H1 (cell line): ENCODE data around the gene MPRIP. TPM values are rescaled to one million over a fixed set of nuclear protein-coding genes. Genes with fewer than 3 reads are reported as not detected.

Experiments used
- BRCA1 ChIP-seq: IDR thresholded peaks from 2 replicates; pipeline ENCODE4 v1.6.1; 2012; ENCODE audit warnings: low read depth, low read length, improper control_type of control experiment
- GTF2F1 ChIP-seq: IDR thresholded peaks from 2 replicates; pipeline ENCODE4 v1.6.1; 2012; ENCODE audit warnings: low read depth, low read length, improper control_type of control experiment, borderline replicate concordance
- POU5F1 ChIP-seq: IDR thresholded peaks from 2 replicates; pipeline ENCODE4 v1.6.1; 2011; ENCODE audit warnings: low read depth, mild to moderate bottlenecking, low read length, moderate library complexity
- TAF7 ChIP-seq: optimal IDR thresholded peaks from 2 replicates; pipeline ENCODE3; 2011; ENCODE audit warnings: low read depth, mild to moderate bottlenecking, inconsistent platforms, low read length, moderate library complexity, borderline replicate concordance
- polyA plus RNA-seq, 7 experiments: library from polyadenylated mRNA; depleted of rRNA in 3 of 7; stranded (reverse) in 5 of 7; unstranded in 2 of 7; fragments of >200 nt in 5 of 7; fragments of 200-250 nt in 2 of 7; gene quantifications; 1 replicate in 5 of 7; 2 replicates in 1 of 7; 4 replicates in 1 of 7; pipeline versions ENCODE4 v1.2.1 to v1.2.3, GENCODE V29; 2011 to 2013; ENCODE audit warnings: missing spikeins in 2 of 7, mixed read lengths in 2 of 7
- total RNA-seq: library from RNA; stranded (reverse); fragmentation: NEBNext Ultra II Directional; extraction: Animal tissue kit (Norgen Biotek cat#: 25700); gene quantifications from 2 replicates; pipeline ENCODE4 v1.2.1, GENCODE V29; 2021
- TF ChIP-seq, protein P1 (sequence below): IDR thresholded peaks from 2 replicates; pipeline ENCODE4 v1.6.1; 2011; ENCODE audit warnings: low read depth, mild to moderate bottlenecking, low read length; ENCODE audit not compliant: insufficient read depth

MPRIP gene
- total and polyA plus RNA-seq, 2 of the 8 experiments (the other 6 are each of a cell fraction or from before 2014, with no cell fraction given) = 48.6 to 146 TPM

DNA sequence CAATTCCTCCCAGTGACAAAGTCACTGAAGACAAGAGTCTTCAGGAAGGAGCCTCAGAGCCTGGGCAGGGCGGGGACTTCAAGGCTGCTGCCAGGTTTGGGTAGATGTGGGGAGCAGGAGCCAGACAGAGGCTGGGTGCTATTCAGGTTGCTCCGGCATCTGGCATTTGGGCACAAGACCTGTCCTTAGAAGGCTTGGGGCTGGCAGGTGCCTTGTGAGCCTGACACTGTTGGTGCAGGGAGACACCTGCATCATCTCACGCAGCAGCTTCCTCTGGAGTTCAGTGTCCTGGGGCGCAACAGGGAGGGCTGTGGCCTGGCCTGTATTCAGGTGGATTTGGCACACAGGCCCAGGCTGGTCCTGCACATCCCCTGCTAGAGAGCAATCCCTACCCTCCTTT, 65.0 kb downstream of the MPRIP start (continued):
- TF ChIP-seq BRCA1 = no peak
- TF ChIP-seq, protein P1, sequence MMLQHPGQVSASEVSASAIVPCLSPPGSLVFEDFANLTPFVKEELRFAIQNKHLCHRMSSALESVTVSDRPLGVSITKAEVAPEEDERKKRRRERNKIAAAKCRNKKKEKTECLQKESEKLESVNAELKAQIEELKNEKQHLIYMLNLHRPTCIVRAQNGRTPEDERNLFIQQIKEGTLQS = no peak
- no peak for TF ChIP-seq POU5F1
- TF ChIP-seq TAF7 = no peak
- TF ChIP-seq GTF2F1 = no peak
